Neuronal stem cell (in vitro differentiated cells): ENCODE results near the gene NKX2-3.

Source experiments
- DNase-seq: peaks from one replicate; pipeline ENCODE4 v3.0.0-alpha.2; 2013; ENCODE audit warnings: low spot score
- H2AFZ ChIP-seq: one replicate; pipeline ENCODE4 v1.6.1; 2013; ENCODE audit warnings: mild to moderate bottlenecking, low read length, inconsistent platforms
- H2AK5ac ChIP-seq: 2 replicates; pipeline ENCODE4 v1.6.1; 2013; ENCODE audit warnings: low read depth, mild to moderate bottlenecking, inconsistent platforms, low read length, moderate library complexity, mixed read lengths
- H2BK120ac ChIP-seq: 2 replicates; pipeline ENCODE4 v1.6.1; 2013; ENCODE audit warnings: low read depth, mild to moderate bottlenecking, inconsistent platforms, low read length, moderate library complexity, mixed read lengths
- H2BK12ac ChIP-seq: one replicate; pipeline ENCODE4 v1.6.1; 2013; ENCODE audit warnings: low read length, inconsistent platforms
- H2BK15ac ChIP-seq: 2 replicates; pipeline ENCODE4 v1.6.1; 2013; ENCODE audit warnings: mild to moderate bottlenecking, low read length, inconsistent platforms, mixed read lengths
- H2BK5ac ChIP-seq: one replicate; pipeline ENCODE4 v1.6.1; 2013; ENCODE audit warnings: inconsistent platforms, mild to moderate bottlenecking, low read length, moderate library complexity
- H3K14ac ChIP-seq: one replicate; pipeline ENCODE4 v1.6.1; 2013; ENCODE audit warnings: low read length, inconsistent platforms
- H3K18ac ChIP-seq: 2 replicates; pipeline ENCODE4 v1.6.1; 2013; ENCODE audit warnings: low read length, inconsistent platforms
- H3K23ac ChIP-seq: 2 replicates; pipeline ENCODE4 v1.6.1; 2013; ENCODE audit warnings: low read depth, mild to moderate bottlenecking, mixed read lengths, low read length, inconsistent platforms; ENCODE audit not compliant: poor library complexity
- H3K27ac ChIP-seq: replicated peaks from 3 replicates; pipeline ENCODE4 v1.5.1; 2013; ENCODE audit warnings: low read length, inconsistent platforms
- H3K27me3 ChIP-seq, 3 experiments: 2 replicates each; pipeline ENCODE4 v1.6.1; 2013; ENCODE audit warnings: low read length in 3 of 3, mild to moderate bottlenecking in 2 of 3, inconsistent platforms in 1 of 3, low read depth in 1 of 3, mixed read lengths in 1 of 3, moderate library complexity in 1 of 3; ENCODE audit not compliant: control insufficient read depth in 3 of 3, insufficient read depth in 3 of 3
- H3K36me3 ChIP-seq, 2 donors: replicated peaks in 1 of 2; 2 replicates each; pipeline ENCODE4 v1.6.1; 2013; ENCODE audit warnings: low read length in 2 of 2; ENCODE audit not compliant: control insufficient read depth in 2 of 2, insufficient read depth in 2 of 2
- H3K4ac ChIP-seq: 2 replicates; pipeline ENCODE4 v1.6.1; 2013; ENCODE audit warnings: inconsistent platforms, mild to moderate bottlenecking, low read length, moderate library complexity
- H3K4me1 ChIP-seq, 2 donors: 1 replicate in 1 of 2; 2 replicates in 1 of 2; pipeline ENCODE4 v1.6.1; 2013; ENCODE audit warnings: low read length in 2 of 2, low read depth in 1 of 2; ENCODE audit not compliant: control insufficient read depth in 2 of 2, insufficient read depth in 1 of 2
- H3K4me2 ChIP-seq: one replicate; pipeline ENCODE4 v1.6.1; 2013; ENCODE audit warnings: mild to moderate bottlenecking, low read length, inconsistent platforms; ENCODE audit not compliant: insufficient read depth, poor library complexity, severe bottlenecking
- H3K4me3 ChIP-seq, 2 donors: 2 replicates each; pipeline ENCODE4 v1.5.1; 2013; ENCODE audit warnings: low read length in 2 of 2, mild to moderate bottlenecking in 2 of 2, inconsistent platforms in 1 of 2, moderate library complexity in 1 of 2
- H3K79me1 ChIP-seq: one replicate; pipeline ENCODE4 v1.6.1; 2013; ENCODE audit warnings: low read depth, mild to moderate bottlenecking, inconsistent platforms, low read length, moderate library complexity
- H3K9ac ChIP-seq: one replicate; pipeline ENCODE4 v1.6.1; 2013; ENCODE audit warnings: mild to moderate bottlenecking, low read depth, low read length, inconsistent platforms; ENCODE audit not compliant: poor library complexity
- H3K9me3 ChIP-seq, 2 donors: replicated peaks in 1 of 2; 2 replicates each; pipeline versions ENCODE3 to v1.6.1; 2013; ENCODE audit warnings: low read length in 2 of 2, mild to moderate bottlenecking in 2 of 2, inconsistent platforms in 1 of 2, low read depth in 1 of 2, mixed read lengths in 1 of 2, moderate library complexity in 1 of 2; ENCODE audit not compliant: control insufficient read depth in 2 of 2, insufficient read depth in 1 of 2
- H4K8ac ChIP-seq: one replicate; pipeline ENCODE4 v1.6.1; 2013; ENCODE audit warnings: low read depth, mild to moderate bottlenecking, inconsistent platforms, low read length, moderate library complexity
- H4K91ac ChIP-seq: one replicate; pipeline ENCODE4 v1.6.1; 2013; ENCODE audit warnings: low read length, low read depth, mild to moderate bottlenecking, inconsistent platforms; ENCODE audit not compliant: poor library complexity
- WGBS, 2 donors: extraction: QIAGEN DNeasy Blood & Tissue Kit; methylation state at CpG; one replicate each; pipeline ENCODE4 v1.1.7; 2013; ENCODE audit warnings: missing lambda C conversion rate in 2 of 2, mixed read lengths in 1 of 2; ENCODE audit not compliant: insufficient read length in 2 of 2, insufficient replicate concordance in 1 of 2; ENCODE audit errors: extremely low coverage in 2 of 2; 5-methylcytosine and 5-hydroxymethylcytosine counted together

NKX2-3 gene

GRCh38 chr10:99558708-99559107, 26.0 kb downstream of the NKX2-3 start:
- Histone ChIP-seq H3K9me3 (no peaks in the 10 kb centered on the region), H3K9ac (no peak overlapping the region), H3K18ac (no peak overlapping the region), H3K79me1 (no peaks in the 10 kb centered on the region), H3K27me3 (peaks cover 0 to 35% (median 0%) of the 10 kb centered on the region in 3 experiments), H3K23ac (no peak overlapping the region), H3K36me3 (no peaks in the 10 kb centered on the region), H2BK5ac (no peak overlapping the region), H2AK5ac (no peak overlapping the region), H4K8ac (no peak overlapping the region), H2BK15ac (no peak overlapping the region), H2BK12ac (no peak overlapping the region), H3K4ac (no peak overlapping the region), H4K91ac (no peak overlapping the region), H2AFZ (no peak overlapping the region), H3K27ac (no peak overlapping the region), H3K4me2 (no peak overlapping the region), H3K4me3 (no peak overlapping the region), H3K14ac (no peak overlapping the region), H3K4me1 (peaks cover 0 to 2% of the 10 kb centered on the region in 2 donors), H2BK120ac (no peak overlapping the region)
- no CpG with 5 or more reads among the region's 4 CpGs for WGBS, 2 donors
- DNase-seq = no peak

- Histone ChIP-seq H2BK120ac (no peak overlapping the region), H3K14ac (no peak overlapping the region), H4K8ac (no peak overlapping the region), H3K27ac (no peak overlapping the region), H2BK5ac (no peak overlapping the region), H2BK12ac (no peak overlapping the region), H3K9me3 (no peaks in the 10 kb centered on the region), H3K4me1 (no peaks in the 10 kb centered on the region), H2BK15ac (no peak overlapping the region), H3K79me1 (no peaks in the 10 kb centered on the region), H3K18ac (no peak overlapping the region), H4K91ac (no peak overlapping the region), H3K23ac (no peak overlapping the region), H3K27me3 (peaks cover 0 to 19% (median 0%) of the 10 kb centered on the region in 3 experiments), H3K4me3 (no peak overlapping the region), H3K4me2 (no peak overlapping the region), H3K4ac (no peak overlapping the region), H3K9ac (no peak overlapping the region), H3K36me3 (no peaks in the 10 kb centered on the region), H2AK5ac (no peak overlapping the region), H2AFZ (no peak overlapping the region)
- DNase-seq = peak; percentile 75
- no CpG with 5 or more reads among the region's 13 CpGs for WGBS, 2 donors
Measured at GRCh38 chr10:99560277-99561126, 27.8 kb downstream of the NKX2-3 start.

GRCh38 chr10:99562631-99563030, 29.9 kb downstream of the NKX2-3 start:
- Histone ChIP-seq H2AFZ (no peak overlapping the region), H3K27me3 (peaks cover 0 to 7% (median 0%) of the 10 kb centered on the region in 3 experiments), H3K14ac (no peak overlapping the region), H3K4me1 (no peaks in the 10 kb centered on the region), H2BK5ac (no peak overlapping the region), H2BK15ac (no peak overlapping the region), H3K9ac (no peak overlapping the region), H2BK12ac (no peak overlapping the region), H3K4me3 (no peak overlapping the region), H2AK5ac (no peak overlapping the region), H2BK120ac (no peak overlapping the region), H3K4me2 (no peak overlapping the region), H3K36me3 (no peaks in the 10 kb centered on the region), H3K18ac (no peak overlapping the region), H3K79me1 (no peaks in the 10 kb centered on the region), H3K9me3 (no peaks in the 10 kb centered on the region), H4K8ac (no peak overlapping the region), H3K23ac (no peak overlapping the region), H4K91ac (no peak overlapping the region), H3K27ac (no peak overlapping the region), H3K4ac (no peak overlapping the region)
- WGBS, 2 donors = no CpG with 5 or more reads among the region's 2 CpGs
- DNase-seq = no peak

GRCh38 chr10:99564361-99564760, 31.6 kb downstream of the NKX2-3 start:
- no peak overlapping the region for H3K18ac ChIP-seq
- no peak overlapping the region for H4K8ac ChIP-seq
- H3K9ac ChIP-seq = no peak overlapping the region
- no peak overlapping the region for H3K4ac ChIP-seq
- H2BK120ac ChIP-seq = no peak overlapping the region
- no peaks in the 10 kb centered on the region for H3K36me3 ChIP-seq
- no peak overlapping the region for H3K23ac ChIP-seq
- H3K4me3 ChIP-seq = no peak overlapping the region
- H2BK5ac ChIP-seq = no peak overlapping the region
- H2AFZ ChIP-seq = no peak overlapping the region
- H2BK12ac ChIP-seq = no peak overlapping the region
- no peak overlapping the region for H3K4me2 ChIP-seq
- H3K4me1 ChIP-seq = no peaks in the 10 kb centered on the region
- WGBS, 2 donors = no CpG with 5 or more reads among the region's 3 CpGs
- no peak overlapping the region for H2AK5ac ChIP-seq
- no peaks in the 10 kb centered on the region for H3K79me1 ChIP-seq
- peaks cover 0 to 4% (median 0%) of the 10 kb centered on the region in 3 experiments for H3K27me3 ChIP-seq
- DNase-seq = no peak
- H3K9me3 ChIP-seq = no peaks in the 10 kb centered on the region
- H4K91ac ChIP-seq = no peak overlapping the region
- H2BK15ac ChIP-seq = no peak overlapping the region
- no peak overlapping the region for H3K27ac ChIP-seq
- H3K14ac ChIP-seq = no peak overlapping the region
